Tibial nerve (tissue), 4 donors: ENCODE results near the gene CRYGD.

Experiments
- CTCF ChIP-seq, 5 experiments: fragments of 200-600 bp in 3 of 5; fragments of 450-650 bp in 2 of 5; sonication (generic) in 3 of 5; IDR thresholded peaks; one replicate each; pipeline ENCODE4 v1.5.1; 2016 to 2019; ENCODE audit warnings: antibody characterized with exemption in 5 of 5, mild to moderate bottlenecking in 3 of 5, moderate library complexity in 2 of 5
- EP300 ChIP-seq, 2 donors: sonication (generic); formaldehyde crosslinking; IDR thresholded peaks; one replicate each; pipeline ENCODE4 v1.6.1; 2017; ENCODE audit warnings: antibody characterized with exemption in 2 of 2, mild to moderate bottlenecking in 1 of 2
- POLR2A ChIP-seq, 2 donors: fragments of 450-650 bp; IDR thresholded peaks; one replicate each; pipeline ENCODE4 v1.6.1; 2017; ENCODE audit warnings: antibody characterized with exemption in 2 of 2, mild to moderate bottlenecking in 2 of 2, moderate library complexity in 2 of 2

GRCh38 chr2:208150956-208151355 is 26.6 kb upstream of the CRYGD start:
- TF ChIP-seq CTCF (IDR thresholded peaks at IDR 0.05): no peak
- no peak for TF ChIP-seq EP300 (IDR thresholded peaks at IDR 0.05)
- no peak for TF ChIP-seq POLR2A (IDR thresholded peaks at IDR 0.05)
